ENCODE data around the gene RNF17.

RNF17 gene

DNA sequence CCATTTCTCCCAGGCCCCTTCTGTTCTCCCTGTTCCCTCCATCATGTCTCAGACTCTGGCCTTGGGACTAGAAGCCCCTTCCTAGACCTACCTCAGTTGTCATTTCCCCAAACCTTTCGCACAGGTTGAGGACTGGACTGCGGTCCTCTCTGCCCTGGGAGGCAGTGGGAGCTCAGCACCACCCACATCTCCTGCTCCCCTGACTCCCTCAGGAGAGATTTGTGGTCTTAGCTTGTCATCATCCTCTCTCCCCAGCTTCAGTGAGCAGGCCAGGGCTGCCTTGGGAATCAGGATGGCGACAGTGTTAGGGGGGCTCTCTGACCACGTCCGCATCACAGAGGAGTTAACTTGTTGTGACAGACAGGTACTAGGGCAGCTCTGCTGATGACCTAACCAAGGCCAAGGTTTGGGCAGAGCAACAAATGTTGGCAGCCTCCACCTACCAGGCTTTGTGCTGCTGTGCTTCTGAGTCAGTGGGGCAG, 25.6 kb upstream of the RNF17 start:
- Mint-ChIP-seq H3K4me3 (no peak overlapping the region), H3K27ac (no peak overlapping the region), H3K27me3 (no peaks in the 10 kb centered on the region), H3K4me1 (no peaks in the 10 kb centered on the region), H3K36me3 (no peaks in the 10 kb centered on the region), H3K9me3 (no peaks in the 10 kb centered on the region)

DNA sequence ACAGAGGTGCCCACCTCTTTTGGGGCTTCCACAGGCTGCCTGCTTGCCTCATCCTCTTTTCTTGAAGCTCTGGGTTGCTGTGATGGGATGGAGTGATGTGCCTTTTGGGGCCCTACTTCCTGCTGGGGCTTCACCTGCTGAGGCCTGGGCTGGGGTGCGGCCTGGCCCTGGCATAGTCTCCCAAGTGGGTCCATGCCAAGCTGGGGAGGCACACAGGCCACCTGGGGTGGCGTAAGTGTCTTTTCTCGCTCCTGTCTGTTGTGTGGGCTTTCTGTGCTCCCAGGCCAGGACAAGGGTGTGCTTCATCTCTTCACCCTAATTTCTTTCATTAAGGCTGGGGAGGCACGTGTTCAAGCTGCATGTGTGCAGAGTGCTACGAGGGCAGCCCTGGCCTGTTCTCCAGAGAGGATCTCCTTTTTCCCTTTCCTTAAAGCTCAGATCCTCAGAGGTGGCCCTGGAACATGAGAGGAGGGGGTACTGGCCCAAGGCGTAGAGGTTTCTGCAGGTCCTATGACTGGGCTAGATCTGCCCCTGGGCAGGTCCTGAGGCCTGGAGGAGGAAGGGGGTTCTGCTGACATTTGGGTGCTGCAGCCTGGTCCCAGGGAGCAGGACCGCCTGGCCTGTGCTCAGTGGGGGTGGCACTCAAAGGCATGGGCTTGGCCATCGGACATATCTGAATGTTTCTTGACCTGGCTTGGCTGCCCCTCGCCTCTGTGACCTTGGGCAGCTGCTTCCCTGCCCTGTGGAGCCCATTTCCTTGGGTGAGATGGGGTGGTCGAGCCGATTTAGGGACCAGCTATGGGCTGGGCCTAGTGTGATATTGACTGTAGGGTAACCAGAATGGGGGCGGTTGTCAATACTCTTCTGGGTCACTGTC, 23.7 kb upstream of the RNF17 start:
- Mint-ChIP-seq H3K27me3 (peaks cover 10% of the 10 kb centered on the region), H3K4me1 (no peaks in the 10 kb centered on the region), H3K4me3 (no peak overlapping the region), H3K27ac (no peak overlapping the region), H3K9me3 (no peaks in the 10 kb centered on the region), H3K36me3 (no peaks in the 10 kb centered on the region)

- no peaks in the 10 kb centered on the region for H3K9me3 Mint-ChIP-seq
- no peak overlapping the region for H3K4me3 Mint-ChIP-seq
- no peaks in the 10 kb centered on the region for H3K4me1 Mint-ChIP-seq
- H3K36me3 Mint-ChIP-seq: no peaks in the 10 kb centered on the region
- no peak overlapping the region for H3K27ac Mint-ChIP-seq
- H3K27me3 Mint-ChIP-seq: peaks cover 13% of the 10 kb centered on the region
Measured at GRCh38 chr13:24741016-24741662, 22.8 kb upstream of the RNF17 start.

- Mint-ChIP-seq H3K9me3 (no peaks in the 10 kb centered on the region), H3K36me3 (no peaks in the 10 kb centered on the region), H3K4me3 (no peak overlapping the region), H3K27me3 (peaks cover 15% of the 10 kb centered on the region), H3K4me1 (no peaks in the 10 kb centered on the region), H3K27ac (no peak overlapping the region)
Measured at GRCh38 chr13:24741791-24742190, 22.2 kb upstream of the RNF17 start.

DNA sequence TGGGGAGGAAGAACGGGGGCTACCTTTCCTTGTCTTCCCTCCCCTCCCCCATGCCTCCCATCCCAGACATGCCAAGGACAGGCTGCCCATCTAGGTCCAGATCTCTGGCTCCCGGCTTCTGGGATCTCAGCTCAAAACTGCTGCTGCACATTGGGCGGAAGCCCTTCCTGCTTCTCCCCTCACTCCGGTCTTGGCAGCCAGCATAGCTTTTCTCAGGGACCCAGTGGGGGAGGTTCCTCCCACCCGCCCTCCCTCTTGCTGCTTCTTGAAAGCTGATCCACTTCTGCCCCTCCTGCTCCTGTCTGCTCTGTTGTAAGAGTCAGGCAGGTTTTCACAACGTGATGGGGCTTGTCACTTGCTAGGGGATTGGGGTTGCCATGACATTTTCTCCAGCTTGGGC, 21.7 kb upstream of the RNF17 start:
- Mint-ChIP-seq H3K4me3 (no peak overlapping the region), H3K9me3 (no peaks in the 10 kb centered on the region), H3K36me3 (no peaks in the 10 kb centered on the region), H3K27me3 (peaks cover 19% of the 10 kb centered on the region), H3K4me1 (peaks cover 4% of the 10 kb centered on the region), H3K27ac (no peak overlapping the region)

DNA sequence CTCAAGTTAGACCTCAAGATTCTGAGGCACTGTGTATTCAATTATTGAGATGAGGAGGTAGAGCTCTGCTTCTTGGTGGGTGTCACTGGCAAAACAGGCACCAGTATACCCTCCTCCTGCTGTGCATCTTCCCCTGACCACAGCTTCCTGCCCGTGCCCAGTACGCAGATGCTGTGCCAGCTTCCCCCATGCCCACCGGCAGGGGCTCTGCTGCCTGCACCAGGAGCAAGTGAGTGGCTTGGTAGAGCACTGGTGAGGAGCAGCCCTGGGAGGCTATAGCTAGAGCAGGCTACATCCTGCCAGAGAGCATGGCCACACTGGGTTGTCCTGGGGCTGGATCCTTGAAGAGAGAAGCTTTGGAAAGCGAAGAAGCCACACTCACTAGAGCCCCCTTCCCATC, 21.0 kb upstream of the RNF17 start:
- H3K4me1 Mint-ChIP-seq: peaks cover 7% of the 10 kb centered on the region
- H3K9me3 Mint-ChIP-seq: no peaks in the 10 kb centered on the region
- H3K27ac Mint-ChIP-seq: no peak overlapping the region
- H3K4me3 Mint-ChIP-seq: no peak overlapping the region
- H3K27me3 Mint-ChIP-seq: peaks cover 20% of the 10 kb centered on the region
- no peaks in the 10 kb centered on the region for H3K36me3 Mint-ChIP-seq

DNA sequence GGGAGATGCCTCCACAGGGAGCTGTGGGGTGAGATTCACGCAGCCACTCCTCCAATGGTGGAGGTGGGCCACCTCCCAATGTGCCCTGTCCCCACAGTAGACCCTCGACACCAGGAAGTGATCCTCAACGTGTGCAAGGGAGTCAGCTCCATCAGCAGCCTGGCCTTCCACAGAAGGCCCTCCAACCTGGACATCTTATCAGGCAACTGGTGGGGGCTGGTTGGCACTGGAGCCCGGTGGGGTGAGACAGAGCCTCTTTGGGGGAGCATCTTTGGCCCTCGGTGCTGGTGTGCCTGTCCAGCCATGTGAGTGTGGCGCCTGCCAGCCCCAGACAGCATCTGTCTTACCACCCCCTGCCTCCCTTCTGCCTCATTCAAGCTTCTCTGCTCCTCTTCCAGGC, 19.7 kb upstream of the RNF17 start:
- H3K4me1 Mint-ChIP-seq: peaks cover 9% of the 10 kb centered on the region
- no peak overlapping the region for H3K27ac Mint-ChIP-seq
- H3K36me3 Mint-ChIP-seq: no peaks in the 10 kb centered on the region
- no peak overlapping the region for H3K4me3 Mint-ChIP-seq
- H3K9me3 Mint-ChIP-seq: no peaks in the 10 kb centered on the region
- H3K27me3 Mint-ChIP-seq: peaks cover 25% of the 10 kb centered on the region

GRCh38 chr13:24745516-24745860, 18.5 kb upstream of the RNF17 start:
- no peak overlapping the region for H3K27ac Mint-ChIP-seq
- peaks cover 9% of the 10 kb centered on the region for H3K4me1 Mint-ChIP-seq
- peaks cover 28% of the 10 kb centered on the region for H3K27me3 Mint-ChIP-seq
- H3K36me3 Mint-ChIP-seq: no peaks in the 10 kb centered on the region
- H3K9me3 Mint-ChIP-seq: no peaks in the 10 kb centered on the region
- H3K4me3 Mint-ChIP-seq: no peak overlapping the region

GRCh38 chr13:24745861-24746617, 17.9 kb upstream of the RNF17 start:
- Mint-ChIP-seq H3K4me3 (no peak overlapping the region), H3K27ac (no peak overlapping the region), H3K4me1 (peaks cover 9% of the 10 kb centered on the region), H3K27me3 (peaks cover 31% of the 10 kb centered on the region), H3K9me3 (no peaks in the 10 kb centered on the region), H3K36me3 (no peaks in the 10 kb centered on the region)

DNA sequence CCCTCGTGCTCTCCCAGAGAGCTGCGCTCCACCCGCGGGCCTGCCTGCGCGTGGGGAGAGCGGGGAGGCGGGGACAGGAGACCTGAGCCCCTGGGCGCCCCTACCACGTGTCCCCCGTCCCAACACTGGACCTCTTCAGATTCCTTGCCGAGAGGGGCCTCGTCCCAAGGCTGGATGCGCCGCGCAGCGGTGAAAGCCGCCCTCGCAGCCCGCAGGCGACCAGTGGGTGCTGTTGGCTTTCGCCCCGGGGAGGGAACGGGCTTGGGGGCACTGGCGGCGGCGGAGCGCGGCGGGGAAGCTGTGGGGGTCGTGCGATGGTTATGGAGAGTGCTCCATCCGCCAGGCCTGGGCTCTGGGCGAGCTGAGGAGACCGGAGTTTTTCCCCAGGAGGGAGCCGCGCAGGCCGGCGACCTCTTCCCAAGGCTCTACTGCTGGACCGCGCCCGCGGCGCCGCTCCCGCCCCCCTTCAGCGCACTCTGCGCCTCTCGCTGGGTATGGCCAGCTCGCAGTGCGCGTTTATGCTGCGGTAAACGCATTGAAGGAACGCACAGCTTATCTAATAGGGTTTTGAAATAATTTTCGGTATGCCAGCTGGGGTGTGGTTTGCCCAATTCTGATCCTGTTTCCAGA, 17.2 kb upstream of the RNF17 start:
- Mint-ChIP-seq H3K27ac (no peak overlapping the region), H3K27me3 (peaks cover 33% of the 10 kb centered on the region), H3K4me1 (peaks cover 9% of the 10 kb centered on the region), H3K9me3 (no peaks in the 10 kb centered on the region), H3K36me3 (no peaks in the 10 kb centered on the region), H3K4me3 (no peak overlapping the region)

DNA sequence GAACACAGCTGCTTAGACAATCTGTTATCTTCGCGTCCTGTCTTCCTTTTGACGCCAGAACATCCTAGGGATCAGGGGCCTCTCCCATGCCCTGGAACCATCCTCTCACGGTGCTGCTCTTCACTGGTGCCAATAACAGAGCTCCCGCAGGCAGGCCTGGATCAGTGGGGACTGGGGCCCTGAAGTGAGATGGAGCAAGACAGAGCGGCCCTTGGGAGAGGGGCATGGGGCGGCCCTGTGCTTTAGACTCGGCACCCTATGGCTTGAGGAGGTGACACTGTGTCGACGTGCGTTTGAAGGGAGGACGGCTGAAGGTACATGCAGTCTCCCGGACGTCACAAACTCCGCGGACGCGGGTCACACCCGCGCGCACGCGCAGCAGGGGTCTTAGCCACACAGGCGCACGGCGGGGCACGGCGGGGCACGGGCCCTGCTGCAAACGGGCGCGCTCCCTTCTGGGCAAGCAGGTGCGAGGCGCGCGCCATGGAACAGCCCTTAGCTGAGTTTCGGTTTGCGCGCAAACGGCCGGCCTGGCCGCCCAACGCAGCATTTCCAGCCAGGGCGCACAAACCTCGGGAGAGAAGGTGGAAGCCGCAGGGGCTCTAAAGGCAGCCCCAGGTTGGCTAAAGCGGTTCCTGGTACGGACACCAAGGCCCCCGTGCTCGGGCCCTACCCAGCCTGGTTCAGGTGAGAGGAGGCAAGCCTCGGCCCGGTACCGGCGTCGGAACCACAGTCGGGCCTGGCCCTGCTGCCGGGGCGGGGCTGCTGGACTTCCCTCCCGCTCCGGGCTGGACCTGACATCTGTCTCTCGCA, 16.5 kb upstream of the RNF17 start:
- Mint-ChIP-seq H3K9me3 (no peaks in the 10 kb centered on the region), H3K27ac (no peak overlapping the region), H3K4me3 (no peak overlapping the region), H3K36me3 (no peaks in the 10 kb centered on the region), H3K27me3 (peaks cover 34% of the 10 kb centered on the region), H3K4me1 (peaks cover 9% of the 10 kb centered on the region)

DNA sequence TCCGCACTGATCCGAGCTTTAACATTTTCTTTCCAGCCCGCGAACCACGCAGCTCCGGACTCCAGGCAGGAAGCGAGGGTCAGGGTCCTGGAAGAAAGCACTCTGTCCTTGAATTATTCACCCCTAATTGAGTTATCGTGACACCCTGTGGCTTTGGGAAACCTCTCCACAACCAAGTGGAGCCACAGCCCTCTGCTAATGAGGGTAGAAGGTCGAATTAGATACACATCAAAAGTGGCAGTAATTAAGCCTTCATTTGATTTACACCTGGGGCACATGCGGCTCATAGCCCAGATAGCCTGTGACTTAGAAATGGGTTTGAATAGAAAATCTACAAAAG, 15.9 kb upstream of the RNF17 start:
- H3K4me3 Mint-ChIP-seq: peak overlapping the region; percentile 45
- peaks cover 9% of the 10 kb centered on the region for H3K4me1 Mint-ChIP-seq
- H3K36me3 Mint-ChIP-seq: no peaks in the 10 kb centered on the region
- H3K27me3 Mint-ChIP-seq: peaks cover 34% of the 10 kb centered on the region
- H3K9me3 Mint-ChIP-seq: no peaks in the 10 kb centered on the region
- no peak overlapping the region for H3K27ac Mint-ChIP-seq

GRCh38 chr13:24759197-24759596, 4.8 kb upstream of the RNF17 start:
- H3K9me3 Mint-ChIP-seq: no peaks in the 10 kb centered on the region
- H3K36me3 Mint-ChIP-seq: no peaks in the 10 kb centered on the region
- peaks cover 11% of the 10 kb centered on the region for H3K27me3 Mint-ChIP-seq
- H3K4me1 Mint-ChIP-seq: no peaks in the 10 kb centered on the region
- H3K4me3 Mint-ChIP-seq: no peak overlapping the region
- H3K27ac Mint-ChIP-seq: no peak overlapping the region

GRCh38 chr13:24764276-24764630, 284 bp downstream of the RNF17 start:
- no peaks in the 10 kb centered on the region for H3K9me3 Mint-ChIP-seq
- H3K36me3 Mint-ChIP-seq: no peaks in the 10 kb centered on the region
- peaks cover 1% of the 10 kb centered on the region for H3K27me3 Mint-ChIP-seq
- H3K27ac Mint-ChIP-seq: no peak overlapping the region
- no peaks in the 10 kb centered on the region for H3K4me1 Mint-ChIP-seq
- no peak overlapping the region for H3K4me3 Mint-ChIP-seq

DNA sequence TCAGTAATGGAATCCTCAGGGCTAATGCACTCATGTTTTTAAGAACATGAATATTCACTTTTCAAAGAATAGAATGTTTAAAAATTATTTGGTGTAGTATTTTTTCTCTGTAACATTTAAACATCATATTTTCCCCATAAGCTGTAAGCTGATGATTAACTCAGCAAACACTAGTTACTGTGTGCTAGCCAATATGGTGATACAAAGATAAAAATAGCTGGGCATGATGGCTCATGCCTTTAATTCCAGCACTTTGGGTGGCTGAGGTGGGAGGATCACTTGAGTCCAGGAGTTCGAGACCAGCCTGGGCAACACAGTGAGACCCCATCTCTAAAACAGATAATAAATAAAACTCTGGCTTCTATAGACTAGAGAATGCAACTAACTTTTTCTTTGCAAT, 13.2 kb downstream of the RNF17 start:
- Mint-ChIP-seq H3K9me3 (no peaks in the 10 kb centered on the region), H3K27me3 (peaks cover 14% of the 10 kb centered on the region), H3K36me3 (peaks cover 2% of the 10 kb centered on the region), H3K4me1 (no peaks in the 10 kb centered on the region), H3K27ac (no peak overlapping the region), H3K4me3 (no peak overlapping the region)
